ENCODE results near the gene GOLGA3.

GOLGA3 gene

DNA sequence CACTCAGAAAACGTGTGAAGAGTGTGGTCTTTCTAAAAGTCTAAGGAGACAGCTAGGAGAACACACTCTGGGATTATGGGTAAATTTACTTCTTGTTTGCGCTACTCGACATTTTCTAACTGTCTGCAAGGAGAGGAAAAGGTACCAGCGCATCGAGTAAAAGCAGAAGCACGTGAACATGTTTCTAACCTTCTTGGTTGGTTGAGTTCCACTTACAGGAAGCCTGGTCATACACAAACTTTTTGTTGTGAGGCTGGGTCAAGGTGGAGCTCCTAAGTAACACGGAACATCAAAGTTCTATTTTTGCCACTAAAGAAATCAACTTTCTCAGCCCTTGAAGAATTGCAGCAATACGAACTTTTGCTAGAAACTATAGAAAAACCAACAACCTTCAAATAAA is 87.0 kb downstream of the GOLGA3 start:
- DNase-seq: no peak

DNA sequence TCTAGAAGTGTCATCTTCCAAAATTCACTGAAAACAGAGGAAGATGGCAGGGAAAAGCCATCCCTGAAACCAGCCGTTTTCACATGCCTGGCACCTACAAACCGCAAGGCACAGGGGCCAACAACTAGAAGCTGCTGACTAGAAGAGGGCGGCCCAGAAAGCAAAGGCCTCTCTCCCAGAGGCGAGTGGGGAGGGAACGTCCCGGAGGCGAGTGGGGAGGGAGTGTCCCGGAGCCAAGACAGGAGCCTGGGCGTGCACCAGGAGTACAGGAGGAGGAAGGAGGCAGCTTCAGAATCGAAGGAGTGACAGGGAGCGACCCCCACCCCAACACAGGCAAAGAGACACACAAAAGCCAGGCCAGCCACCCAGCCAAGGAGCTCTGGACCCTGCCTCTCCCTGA is 88.0 kb downstream of the GOLGA3 start:
- no peak for DNase-seq

DNA sequence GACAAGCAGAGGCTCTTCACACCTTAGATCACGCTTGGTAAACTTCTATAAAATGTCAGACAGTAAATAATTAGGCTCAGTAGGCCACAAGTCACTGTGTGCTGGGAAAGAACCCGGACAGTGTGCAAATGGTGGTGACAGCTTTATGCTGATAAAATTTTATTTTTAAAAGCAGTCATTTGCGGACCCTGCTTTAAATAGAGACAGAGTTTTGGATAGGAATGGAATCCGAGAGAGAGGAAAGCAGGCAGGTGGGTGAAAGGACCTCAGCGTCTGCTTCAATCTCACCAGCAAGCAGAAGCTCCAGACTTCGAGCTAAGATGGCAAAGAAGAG is 88.4 kb downstream of the GOLGA3 start:
- no peak for DNase-seq

DNA sequence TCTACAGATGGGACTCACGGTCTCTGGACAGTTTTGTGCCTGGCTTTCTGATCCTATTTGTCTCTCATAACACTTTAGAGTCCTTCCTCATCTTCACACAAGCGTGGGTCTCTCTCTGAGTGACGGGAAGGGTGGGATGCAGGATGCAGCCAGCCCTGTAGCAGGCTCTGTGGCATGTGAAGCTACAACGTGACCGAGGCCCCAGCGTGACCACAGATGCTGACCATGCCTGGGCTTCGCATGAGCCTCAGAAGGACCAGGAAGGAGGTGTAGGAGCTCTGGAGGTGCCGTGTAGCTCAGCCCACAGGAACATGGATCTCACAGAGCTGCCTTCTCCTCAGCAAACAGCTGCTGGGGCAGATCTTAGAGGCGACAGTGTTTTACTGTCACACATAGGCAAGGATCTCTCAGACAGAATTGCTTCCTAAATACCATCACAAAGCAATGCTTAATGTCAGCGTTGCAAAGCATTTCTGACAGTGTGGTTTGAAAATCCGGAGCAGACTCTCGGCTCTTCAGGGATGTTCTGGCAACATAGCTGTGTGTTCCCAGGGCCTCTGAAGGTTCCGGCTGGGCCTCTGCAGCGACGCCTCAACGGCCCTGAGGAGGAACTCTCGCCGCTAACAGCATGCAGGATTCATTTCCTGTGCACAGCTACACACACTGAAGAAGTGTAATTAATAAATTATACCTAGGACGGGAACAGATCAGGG is 88.9 kb downstream of the GOLGA3 start:
- no peak for DNase-seq

DNA sequence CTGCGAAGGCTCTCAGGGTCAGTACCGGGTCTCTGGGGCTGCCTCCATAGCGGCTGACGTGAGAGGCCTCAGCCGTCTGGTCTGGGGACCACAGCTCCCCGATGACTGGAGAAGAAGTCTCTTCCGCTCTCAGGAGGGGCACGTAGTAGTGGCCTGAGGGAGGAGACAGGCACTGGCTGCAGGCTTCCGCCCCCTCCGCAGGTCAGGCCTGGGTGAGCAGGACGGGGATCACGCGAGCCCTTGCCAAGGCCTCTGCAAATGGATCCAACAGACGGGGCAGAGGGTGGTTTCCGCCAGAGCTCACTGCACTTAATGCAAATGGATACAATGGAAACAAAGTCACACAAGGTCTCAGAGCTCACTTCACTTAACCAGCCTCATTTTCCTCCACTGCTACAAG is 91.8 kb downstream of the GOLGA3 start:
- DNase-seq: no peak

DNA sequence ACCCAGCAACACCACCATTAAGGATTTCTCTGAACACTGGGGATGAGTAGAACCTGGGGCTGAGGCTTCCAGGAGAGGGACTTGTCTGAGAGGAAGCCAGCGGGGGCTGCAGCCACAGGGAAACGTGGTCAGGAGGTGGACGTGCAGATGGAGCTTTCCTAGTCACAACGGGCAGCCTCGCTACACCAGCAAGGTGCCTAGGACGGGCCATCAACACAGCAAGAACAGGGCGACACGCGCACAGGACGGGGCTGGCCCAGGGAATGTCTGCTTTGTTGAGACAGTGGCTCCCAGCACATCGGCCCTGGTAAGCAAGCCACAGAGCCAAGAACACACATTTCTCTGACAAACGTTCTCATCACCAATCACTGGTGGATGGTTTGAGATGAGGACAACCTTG is 92.3 kb downstream of the GOLGA3 start:
- DNase-seq: no peak

DNA sequence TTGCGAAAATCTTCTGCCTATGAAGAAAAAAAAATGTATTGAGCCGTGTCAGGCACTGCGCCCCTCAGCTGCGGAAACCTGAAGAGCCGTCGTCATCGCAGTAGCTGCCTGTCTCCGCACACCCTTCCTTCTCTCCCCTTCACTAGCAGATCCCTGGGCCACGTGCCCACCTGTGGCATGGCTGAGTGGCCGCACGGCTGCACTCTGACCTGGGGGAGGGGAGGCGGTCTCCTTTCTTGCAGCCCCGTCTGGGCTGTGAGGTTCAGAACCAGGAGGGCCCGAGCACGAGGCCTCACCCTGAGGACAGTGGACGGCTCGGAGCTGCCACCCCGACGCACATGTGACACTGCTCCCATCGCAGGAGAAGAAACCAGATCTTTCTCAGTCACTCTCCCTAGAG is 93.2 kb downstream of the GOLGA3 start:
- no peak for DNase-seq

DNA sequence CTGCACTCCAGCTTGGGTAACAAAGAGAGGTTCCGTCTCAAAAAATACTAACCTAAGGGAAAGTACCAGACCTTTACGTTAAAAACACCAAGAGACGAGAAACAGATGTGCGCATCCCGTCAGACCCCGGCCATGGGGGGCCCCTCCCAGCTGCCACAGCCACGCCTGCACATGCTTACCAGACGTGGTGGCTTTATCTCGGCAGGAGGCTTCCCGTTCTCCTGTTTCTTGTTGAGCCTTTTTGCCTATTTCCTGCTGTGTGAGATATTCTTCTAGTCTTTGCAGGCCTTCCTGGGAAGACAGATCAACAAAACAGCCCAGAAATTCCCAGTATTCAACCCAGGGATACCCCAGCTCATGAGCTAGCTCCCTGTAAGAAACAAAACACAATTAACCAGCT is 94.5 kb downstream of the GOLGA3 start:
- DNase-seq: no peak

DNA sequence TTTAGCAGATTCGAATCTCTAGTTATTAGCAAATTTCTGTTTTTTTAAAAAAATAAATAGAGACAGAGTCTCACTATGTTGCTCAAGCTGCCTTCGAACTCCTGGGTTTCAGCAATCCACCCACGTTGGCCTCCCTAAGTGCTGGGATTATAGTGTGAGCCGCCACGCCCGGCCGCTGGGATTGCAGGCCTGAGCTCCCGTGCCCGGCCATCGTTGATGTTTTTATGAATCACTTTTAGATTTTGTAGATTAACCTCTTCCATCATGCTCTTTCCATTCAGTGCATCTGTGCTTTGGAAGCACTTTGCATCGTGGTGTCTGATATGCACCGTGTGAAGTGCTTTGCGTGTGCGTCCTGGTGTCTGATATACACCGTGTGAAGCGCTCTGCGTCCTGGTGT is 97.1 kb downstream of the GOLGA3 start:
- DNase-seq: no peak

DNA sequence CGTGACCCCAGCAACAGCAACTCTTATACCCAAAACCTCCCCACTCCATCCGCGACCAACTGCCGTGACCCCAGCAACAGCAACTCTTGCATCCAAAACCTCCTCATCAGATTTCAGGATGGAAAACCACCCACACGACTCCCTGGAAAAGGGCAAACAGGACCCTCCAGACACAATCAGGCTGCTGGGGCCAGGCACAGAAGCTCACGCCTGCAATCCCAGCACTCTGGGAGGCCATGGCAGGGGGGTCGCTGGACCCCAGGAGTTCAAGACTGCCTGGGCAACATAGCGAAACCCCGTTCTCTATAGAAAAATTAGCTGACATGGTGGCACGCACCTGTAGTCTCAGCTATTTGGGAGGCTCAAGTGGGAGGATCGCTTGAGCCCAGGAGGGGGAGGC is 98.3 kb downstream of the GOLGA3 start:
- no peak for DNase-seq

DNA sequence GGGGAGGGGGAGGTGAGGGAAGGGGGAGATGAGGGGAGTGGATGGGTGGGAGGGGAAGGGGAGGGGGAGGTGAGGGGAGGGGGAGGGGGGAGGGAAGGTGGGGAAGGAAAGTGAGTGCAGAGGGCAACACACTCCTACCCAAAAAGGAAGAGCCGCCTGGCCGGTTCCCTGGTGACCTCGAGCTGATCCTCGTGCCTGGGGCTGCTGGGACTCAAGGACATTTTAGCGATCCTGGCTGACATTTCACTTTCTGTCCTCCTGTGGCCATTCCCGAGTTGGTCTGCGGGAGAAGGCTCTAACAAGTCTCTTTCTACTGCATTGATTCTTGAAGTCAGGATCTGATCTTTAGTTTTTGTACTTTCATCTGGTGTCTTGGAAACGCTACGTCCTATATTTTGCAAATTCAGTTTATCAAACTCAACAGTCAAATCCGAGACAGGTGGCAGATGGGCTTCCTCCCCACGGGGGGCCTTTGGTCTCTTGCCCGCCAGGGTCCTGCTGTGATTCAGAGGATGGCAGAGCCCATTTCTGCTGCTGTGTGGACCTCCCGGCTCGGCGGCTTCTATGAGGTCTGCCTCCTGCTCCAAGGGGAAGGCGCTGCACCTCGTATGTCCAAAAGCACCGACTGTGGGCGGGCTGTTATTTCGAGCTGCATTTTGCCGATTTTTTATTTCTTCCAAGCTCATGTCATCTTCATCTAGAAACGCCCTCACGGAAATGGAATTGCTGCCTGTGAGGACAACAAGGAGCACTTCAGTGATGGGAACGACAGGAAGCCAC is 98.9 kb downstream of the GOLGA3 start:
- DNase-seq: no peak

DNA sequence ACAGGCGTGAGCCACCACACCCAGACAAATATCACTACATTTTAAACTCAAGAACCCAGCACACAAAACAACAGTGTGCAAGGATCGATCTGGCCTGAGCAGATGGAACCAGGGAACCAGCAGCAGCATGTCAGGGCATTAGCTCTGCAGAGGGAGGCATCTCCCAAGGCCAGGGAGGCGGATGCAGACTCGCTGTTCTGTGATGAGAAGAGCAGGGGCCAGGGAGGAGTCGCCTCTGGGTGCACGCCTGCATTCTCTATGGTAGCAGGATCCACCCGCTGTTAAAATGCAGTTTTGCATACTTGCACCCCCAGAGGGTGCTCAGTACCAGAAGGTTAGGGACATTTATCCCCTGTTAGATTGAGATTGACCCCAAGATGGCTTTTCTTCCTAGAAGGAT is 100.2 kb downstream of the GOLGA3 start:
- DNase-seq: no peak

DNA sequence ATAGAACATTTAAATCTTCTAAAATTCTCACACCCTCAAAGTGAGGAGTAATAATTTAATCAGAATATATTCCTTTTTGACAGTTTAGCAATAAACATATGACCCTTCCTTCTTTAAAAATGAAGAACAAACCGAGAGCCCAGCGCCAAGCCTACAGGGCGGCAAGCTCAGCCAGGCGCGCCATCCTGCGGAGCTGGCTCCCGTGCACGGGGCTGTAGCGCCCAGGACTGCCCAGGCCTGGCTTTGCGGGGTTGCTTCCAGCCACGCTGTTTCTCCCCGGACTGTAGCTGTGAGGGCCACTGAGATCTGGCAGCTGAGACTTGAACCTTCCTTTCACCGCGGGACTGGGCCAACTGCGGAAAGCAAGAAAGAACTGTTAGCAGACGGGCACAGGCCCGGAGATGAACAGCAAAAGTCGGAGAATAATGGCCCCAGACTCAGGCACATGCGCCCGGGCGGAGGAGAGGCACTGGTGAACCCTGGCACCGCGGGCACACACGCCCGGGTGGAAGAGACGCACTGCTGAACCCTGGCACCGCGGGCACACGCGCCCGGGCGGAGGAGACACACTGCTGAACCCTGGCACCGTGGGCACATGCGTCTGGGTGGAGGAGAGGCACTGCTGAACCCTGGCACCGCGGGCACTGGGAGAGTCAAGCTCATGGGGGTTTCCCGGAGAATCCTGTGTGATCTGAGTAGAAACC is 101.4 kb downstream of the GOLGA3 start:
- no peak for DNase-seq

DNA sequence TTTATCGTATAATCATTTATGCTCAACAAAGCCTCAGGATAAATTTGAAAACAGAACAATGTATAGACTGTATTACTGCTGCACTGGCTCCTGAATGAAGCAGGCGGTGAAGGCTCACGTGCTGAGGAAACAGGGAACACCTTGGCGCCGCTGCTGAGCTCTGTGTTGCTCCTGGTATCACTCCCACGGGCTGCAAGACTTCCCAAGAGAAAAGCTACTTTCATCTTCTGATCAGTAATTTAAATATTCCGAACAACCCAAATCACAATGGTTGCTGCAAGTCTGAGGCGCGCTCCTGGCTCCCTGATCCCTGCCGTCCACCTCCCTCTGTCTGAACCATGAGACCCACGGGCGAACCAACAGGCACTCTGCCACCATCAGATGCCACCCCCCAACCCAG is 102.3 kb downstream of the GOLGA3 start:
- DNase-seq: no peak

DNA sequence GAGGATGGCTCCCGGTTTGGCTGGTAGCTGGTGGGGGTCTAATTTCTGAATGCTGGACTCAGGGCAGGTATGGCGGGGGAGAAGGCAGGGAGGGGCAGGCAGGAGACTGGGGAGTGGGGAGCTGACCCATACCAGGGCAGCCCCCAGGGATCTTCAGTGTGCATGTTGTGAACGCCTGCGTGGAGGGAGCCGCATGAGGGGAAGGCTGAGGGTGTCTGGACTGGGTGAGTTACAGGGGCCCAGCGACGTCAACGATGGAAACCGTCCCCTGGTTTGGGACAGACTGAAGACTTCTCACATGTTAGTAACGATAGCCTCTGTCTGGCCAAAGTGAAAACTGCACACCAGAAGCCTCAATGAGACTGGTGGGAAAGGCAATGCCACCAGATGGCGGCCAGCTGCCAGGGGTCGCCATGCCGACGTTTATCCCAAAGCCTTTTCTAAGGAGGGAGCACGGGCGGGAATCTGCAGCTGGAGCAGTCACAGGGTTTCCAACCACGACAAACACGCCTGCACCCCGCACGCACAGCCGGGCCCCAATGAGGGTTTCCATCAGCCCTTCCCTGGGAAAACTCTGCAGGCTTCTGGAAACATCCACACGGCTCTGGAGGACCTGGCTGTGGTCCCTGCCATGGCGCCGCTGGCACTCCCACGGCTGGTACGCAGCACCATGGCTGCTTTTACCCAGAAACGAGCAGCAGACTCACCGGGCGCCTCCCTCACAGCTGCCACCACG is 104.0 kb downstream of the GOLGA3 start:
- no peak for DNase-seq

DNA sequence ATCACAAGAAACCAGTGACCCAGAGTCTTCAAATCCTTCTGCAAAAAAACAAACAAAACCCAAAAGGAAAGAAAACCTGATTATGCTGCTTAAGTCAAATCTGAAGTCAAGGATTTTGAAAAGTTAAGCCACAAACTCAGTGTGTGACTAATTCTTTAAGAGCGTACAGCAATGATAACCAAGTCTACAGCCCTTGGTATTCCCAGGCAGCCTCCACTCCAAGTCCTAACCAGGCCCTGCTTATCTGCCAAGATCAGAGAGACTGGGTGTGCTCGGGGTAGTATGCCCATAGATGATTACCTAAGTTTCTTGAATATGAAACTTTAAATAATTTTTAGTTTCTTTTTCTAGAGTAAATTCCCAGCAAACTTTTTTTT is 104.9 kb downstream of the GOLGA3 start:
- no peak for DNase-seq

DNA sequence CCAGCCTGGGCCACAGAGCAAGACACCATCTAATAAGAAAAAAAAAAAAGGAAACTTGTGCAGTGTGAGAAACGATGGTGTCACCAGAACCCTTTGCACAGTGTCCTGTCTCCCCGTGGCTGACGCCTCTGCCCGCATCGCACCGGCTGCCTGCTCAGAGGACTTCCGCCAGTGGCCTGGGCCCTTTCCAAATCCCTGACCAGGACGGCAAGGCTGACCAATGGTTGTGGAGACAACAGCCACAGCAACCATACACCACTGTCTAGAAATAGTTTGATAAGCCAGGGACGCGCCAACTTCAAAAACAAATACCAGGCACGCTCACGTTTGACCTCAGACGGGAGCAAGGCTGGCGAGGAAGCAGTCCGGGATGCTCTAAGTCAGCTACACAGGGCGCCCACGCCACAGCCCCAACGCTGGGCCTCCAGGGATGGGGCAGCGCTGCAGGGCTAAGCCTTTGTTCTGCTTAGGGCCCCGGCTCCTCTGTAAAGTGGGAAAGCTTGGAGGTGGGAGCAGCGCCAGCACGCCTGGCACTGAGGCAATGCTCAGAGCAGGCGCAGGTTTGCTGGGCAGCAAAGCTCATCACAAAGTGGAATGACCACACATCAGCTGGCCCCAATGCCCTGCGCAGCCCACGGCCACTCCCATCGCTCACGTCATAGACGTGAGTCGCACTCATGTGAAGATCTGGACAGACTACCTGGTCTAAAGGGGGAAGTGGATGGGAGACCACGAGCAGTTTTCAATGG is 105.5 kb downstream of the GOLGA3 start:
- DNase-seq: peak in 1 of 2 donors; percentile 53

DNA sequence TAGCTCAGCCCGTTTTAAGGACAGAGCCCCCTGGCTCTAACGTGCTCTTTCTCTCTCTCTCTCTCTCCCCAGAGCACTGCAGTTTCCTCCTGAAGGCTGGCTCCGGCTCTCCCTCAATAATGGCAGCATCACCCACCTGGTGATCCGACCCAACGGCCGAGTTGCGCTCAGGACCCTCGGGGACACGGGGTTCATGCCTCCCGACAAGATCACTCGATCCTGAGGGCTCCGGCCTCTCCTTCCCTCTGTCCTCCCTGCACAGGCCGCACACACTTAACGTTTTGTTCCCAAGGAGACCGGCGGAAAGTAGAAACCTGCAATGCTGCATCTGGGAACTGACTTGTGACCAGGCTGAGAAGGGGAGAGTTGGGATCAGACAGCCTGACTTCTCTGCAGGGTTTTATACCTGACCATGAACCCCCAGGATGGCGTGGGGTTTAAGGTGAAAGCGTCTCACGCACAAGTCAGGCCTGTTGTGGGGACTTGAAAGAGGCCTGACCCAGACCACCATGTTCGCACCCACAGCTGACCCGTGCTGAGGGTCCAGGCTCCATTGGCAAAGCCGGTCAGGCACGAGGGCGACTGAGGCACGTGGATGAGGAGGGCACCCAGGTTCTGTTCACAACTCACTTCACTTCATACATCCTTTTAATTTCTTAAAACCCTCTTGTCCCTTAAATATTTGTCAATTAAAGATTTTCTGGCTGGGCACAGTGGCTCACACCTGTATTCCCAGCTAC is 107.9 kb downstream of the GOLGA3 start:
- DNase-seq: no peak

DNA sequence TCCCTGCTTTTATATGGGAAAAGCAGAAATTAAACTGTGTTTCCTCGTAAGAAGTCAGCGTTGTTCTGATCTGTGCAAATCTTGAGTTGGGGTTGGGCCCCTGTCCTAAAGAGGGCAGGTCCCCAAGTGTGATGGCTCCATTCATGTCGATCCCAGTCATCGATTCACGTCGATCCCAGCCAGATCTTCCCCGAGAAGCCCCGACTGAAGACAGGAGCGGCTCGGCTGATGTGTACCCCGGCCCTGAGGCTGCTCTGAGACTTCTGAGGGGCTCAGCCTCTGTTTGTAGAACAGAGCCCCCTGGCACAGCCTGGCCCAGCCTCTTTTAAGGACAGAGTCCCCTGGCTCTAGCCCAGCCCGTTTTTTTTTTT is 108.7 kb downstream of the GOLGA3 start:
- DNase-seq: no peak

DNA sequence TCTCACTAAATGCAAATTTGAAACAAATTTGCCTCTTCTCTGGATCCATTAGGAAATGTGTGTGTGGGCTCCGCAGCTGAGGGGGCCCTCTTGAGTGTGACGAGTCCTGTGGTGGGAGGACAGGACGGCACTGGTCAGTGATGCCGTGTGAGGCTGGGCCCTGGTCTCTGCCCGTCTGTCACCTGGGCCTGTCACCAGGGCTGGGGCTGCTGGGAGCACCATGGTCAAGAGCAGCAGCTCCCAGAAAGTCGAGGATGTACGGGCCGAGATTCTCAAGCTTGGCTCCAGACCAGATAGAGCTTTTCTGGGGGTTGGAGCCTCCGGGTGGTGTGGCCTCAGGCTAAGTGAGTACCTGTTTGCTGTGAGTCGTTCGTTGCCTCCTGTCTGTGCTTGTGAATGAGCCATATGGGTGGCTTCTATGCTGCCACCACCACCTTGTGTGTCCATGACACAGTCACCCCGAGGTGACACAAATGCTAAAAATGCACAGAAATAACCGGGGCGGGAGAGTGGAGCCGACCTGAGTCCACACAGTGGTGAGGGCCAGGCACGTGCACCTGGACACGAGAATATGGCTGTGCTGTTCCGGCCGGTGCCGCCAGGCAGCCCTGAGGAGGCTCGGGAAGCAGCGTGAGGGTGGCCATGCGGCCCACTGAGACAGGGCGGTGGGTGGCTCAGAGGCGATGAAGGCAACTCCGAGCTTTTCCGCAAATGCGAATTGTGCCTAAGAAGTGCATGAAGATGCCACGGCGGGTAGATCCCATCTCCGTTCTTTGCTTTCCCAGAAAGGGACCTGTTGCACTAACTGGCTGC is 109.3 kb downstream of the GOLGA3 start:
- DNase-seq: no peak

Data from inflammatory macrophage (primary cell).